Measurements from ENCODE around the gene RGPD8.

The RGPD8 gene

DNA sequence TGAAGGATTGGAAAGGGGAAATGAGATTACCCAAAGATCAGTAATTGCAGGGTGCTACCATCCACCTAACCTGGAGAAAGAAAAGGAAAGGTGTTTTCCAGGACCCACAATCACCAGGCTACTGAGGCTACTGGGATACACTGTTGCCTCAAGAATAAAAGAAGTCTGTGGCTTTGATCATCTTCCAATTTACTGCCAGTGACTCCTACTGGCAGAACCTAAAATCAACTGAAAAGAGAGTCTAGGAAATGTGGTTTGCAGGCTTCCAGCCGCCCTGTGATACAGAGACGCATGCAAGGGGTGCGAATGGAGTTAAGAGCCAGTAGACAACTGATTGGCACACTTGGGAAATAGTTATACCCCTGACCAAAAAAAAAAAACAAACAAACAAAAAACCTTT lies 31.9 kb upstream of the RGPD8 start:
- H4K20me1 ChIP-seq (ENCODE audit: control insufficient read depth, insufficient read depth, low read depth, low read length), result no peaks in the 10 kb centered on the region
- no peaks in the 10 kb centered on the region for H3K9me2 ChIP-seq (replicated peaks; ENCODE audit: control insufficient read depth, low read length)
- no peak for TF ChIP-seq EZH2phosphoT487 (IDR thresholded peaks at IDR 0.05; ENCODE audit: borderline replicate concordance, low read length)
- TF ChIP-seq, protein P1, sequence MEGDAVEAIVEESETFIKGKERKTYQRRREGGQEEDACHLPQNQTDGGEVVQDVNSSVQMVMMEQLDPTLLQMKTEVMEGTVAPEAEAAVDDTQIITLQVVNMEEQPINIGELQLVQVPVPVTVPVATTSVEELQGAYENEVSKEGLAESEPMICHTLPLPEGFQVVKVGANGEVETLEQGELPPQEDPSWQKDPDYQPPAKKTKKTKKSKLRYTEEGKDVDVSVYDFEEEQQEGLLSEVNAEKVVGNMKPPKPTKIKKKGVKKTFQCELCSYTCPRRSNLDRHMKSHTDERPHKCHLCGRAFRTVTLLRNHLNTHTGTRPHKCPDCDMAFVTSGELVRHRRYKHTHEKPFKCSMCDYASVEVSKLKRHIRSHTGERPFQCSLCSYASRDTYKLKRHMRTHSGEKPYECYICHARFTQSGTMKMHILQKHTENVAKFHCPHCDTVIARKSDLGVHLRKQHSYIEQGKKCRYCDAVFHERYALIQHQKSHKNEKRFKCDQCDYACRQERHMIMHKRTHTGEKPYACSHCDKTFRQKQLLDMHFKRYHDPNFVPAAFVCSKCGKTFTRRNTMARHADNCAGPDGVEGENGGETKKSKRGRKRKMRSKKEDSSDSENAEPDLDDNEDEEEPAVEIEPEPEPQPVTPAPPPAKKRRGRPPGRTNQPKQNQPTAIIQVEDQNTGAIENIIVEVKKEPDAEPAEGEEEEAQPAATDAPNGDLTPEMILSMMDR (IDR thresholded peaks at IDR 0.05; ENCODE audit: low read depth, low read length, poor library complexity, severe bottlenecking), result no peak
- H3K27ac ChIP-seq (ENCODE audit: low read depth, low read length), result no peak overlapping the region
- no peaks in the 10 kb centered on the region; the same call in 1 of the 2 replicates for H3K9me3 ChIP-seq (ENCODE audit: control insufficient read depth, insufficient read depth, low read length)
- no peaks in the 10 kb centered on the region for H3K79me2 ChIP-seq (ENCODE audit: control insufficient read depth, low read length)
- no peaks in the 10 kb centered on the region for H3F3A ChIP-seq (ENCODE audit: control insufficient read depth, insufficient read depth)
- H3K36me3 ChIP-seq (ENCODE audit: control insufficient read depth, low read length), result no peaks in the 10 kb centered on the region
- H3K4me2 ChIP-seq (ENCODE audit: low read length), result no peak overlapping the region
- no peaks in the 10 kb centered on the region for H3K4me1 ChIP-seq (ENCODE audit: control insufficient read depth, low read length)
- no peak overlapping the region for H3K4me3 ChIP-seq (ENCODE audit: low read length)
- peaks cover 7% of the 10 kb centered on the region for H3K27me3 ChIP-seq (ENCODE audit: control insufficient read depth, low read length)

DNA sequence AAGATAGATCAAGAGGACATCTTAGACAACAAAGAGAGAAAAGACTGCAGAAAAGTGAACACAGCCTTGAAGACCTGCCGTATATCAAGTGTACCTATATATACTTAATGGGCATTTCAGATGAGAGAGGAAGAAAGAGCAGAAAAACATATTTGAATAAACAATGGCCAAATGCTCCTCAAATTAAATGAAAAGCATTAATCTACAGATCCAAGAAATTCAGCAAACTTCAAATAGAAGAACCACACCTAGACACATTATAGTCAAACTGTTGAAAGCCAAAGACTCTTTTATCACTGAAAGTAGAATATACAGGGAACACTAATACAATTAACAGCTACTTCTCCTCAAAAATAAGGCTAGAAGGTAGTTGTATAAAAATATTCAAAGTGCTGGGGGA lies 29.8 kb upstream of the RGPD8 start:
- no peaks in the 10 kb centered on the region for H3K4me1 ChIP-seq (ENCODE audit: control insufficient read depth, low read length)
- H3F3A ChIP-seq (ENCODE audit: control insufficient read depth, insufficient read depth), result no peaks in the 10 kb centered on the region
- H3K9me3 ChIP-seq (ENCODE audit: control insufficient read depth, insufficient read depth, low read length), result no peaks in the 10 kb centered on the region
- no peak overlapping the region for H3K4me3 ChIP-seq (ENCODE audit: low read length)
- H3K4me2 ChIP-seq (ENCODE audit: low read length), result no peak overlapping the region
- peaks cover 10% of the 10 kb centered on the region for H3K27me3 ChIP-seq (ENCODE audit: control insufficient read depth, low read length)
- H3K79me2 ChIP-seq (ENCODE audit: control insufficient read depth, low read length), result no peaks in the 10 kb centered on the region
- TF ChIP-seq EZH2phosphoT487 (IDR thresholded peaks at IDR 0.05; ENCODE audit: borderline replicate concordance, low read length), result no peak
- TF ChIP-seq, protein P1 (IDR thresholded peaks at IDR 0.05; ENCODE audit: low read depth, low read length, poor library complexity, severe bottlenecking), result no peak
- no peaks in the 10 kb centered on the region for H3K9me2 ChIP-seq (replicated peaks; ENCODE audit: control insufficient read depth, low read length)
- H3K36me3 ChIP-seq (ENCODE audit: control insufficient read depth, low read length), result no peaks in the 10 kb centered on the region
- no peaks in the 10 kb centered on the region for H4K20me1 ChIP-seq (ENCODE audit: control insufficient read depth, insufficient read depth, low read depth, low read length)
- no peak overlapping the region for H3K27ac ChIP-seq (ENCODE audit: low read depth, low read length)

DNA sequence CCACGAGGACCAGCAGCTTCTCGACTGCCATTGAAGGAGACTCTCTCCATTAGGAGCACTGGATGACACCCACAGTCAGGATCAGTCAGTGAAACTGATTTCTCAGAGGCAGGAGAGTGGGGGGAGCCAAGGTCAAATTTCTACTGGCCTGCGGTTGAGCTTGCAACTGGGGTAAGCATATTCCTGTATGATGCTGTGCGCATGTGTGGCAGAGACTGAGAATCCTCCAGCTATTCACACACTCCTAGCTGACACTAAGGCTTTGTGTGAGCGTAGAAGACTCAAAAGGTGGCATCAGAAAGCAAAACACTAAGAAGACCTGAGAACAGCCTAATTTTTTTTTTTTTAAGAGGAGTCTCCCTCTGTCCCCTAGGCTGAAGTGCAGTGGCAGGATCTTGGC lies 28.7 kb upstream of the RGPD8 start:
- H3K27ac ChIP-seq (ENCODE audit: low read depth, low read length), result no peak overlapping the region
- no peaks in the 10 kb centered on the region for H3K9me2 ChIP-seq (replicated peaks; ENCODE audit: control insufficient read depth, low read length)
- no peak for TF ChIP-seq EZH2phosphoT487 (IDR thresholded peaks at IDR 0.05; ENCODE audit: borderline replicate concordance, low read length)
- TF ChIP-seq, protein P1 (IDR thresholded peaks at IDR 0.05; ENCODE audit: low read depth, low read length, poor library complexity, severe bottlenecking), result no peak
- no peaks in the 10 kb centered on the region for H3K4me1 ChIP-seq (ENCODE audit: control insufficient read depth, low read length)
- no peaks in the 10 kb centered on the region for H3F3A ChIP-seq (ENCODE audit: control insufficient read depth, insufficient read depth)
- H3K4me2 ChIP-seq (ENCODE audit: low read length), result no peak overlapping the region
- H3K9me3 ChIP-seq (ENCODE audit: control insufficient read depth, insufficient read depth, low read length), result no peaks in the 10 kb centered on the region
- no peaks in the 10 kb centered on the region for H4K20me1 ChIP-seq (ENCODE audit: control insufficient read depth, insufficient read depth, low read depth, low read length)
- no peaks in the 10 kb centered on the region for H3K79me2 ChIP-seq (ENCODE audit: control insufficient read depth, low read length)
- H3K4me3 ChIP-seq (ENCODE audit: low read length), result no peak overlapping the region
- H3K36me3 ChIP-seq (ENCODE audit: control insufficient read depth, low read length), result no peaks in the 10 kb centered on the region
- H3K27me3 ChIP-seq (ENCODE audit: control insufficient read depth, low read length), result peaks cover 6% of the 10 kb centered on the region; the same call in 1 of the 2 replicates

All from DOHH2 (cell line).